ENCODE data around the gene FZD4.
"Not testable (repeated sequence)": the region's sequence is repeated elsewhere in the genome, so short reads cannot be mapped to it uniquely, and the experiment has no call there.

FZD4 gene

GRCh38 chr11:86951706-86952105 is 3.5 kb downstream of the FZD4 start:
- FAIRE-seq: no peak
- no peak for DNase-seq (ENCODE audit: insufficient read length, low spot score)
- no peak for TF ChIP-seq CTCF (IDR thresholded peaks at IDR 0.05; ENCODE audit: insufficient read depth, missing control alignments)

- no peak for DNase-seq (ENCODE audit: insufficient read length, low spot score)
- TF ChIP-seq CTCF (IDR thresholded peaks at IDR 0.05; ENCODE audit: insufficient read depth, missing control alignments): no peak
- FAIRE-seq: no peak
Observed at GRCh38 chr11:86950661-86950995, 4.6 kb downstream of the FZD4 start.

- TF ChIP-seq CTCF (IDR thresholded peaks at IDR 0.05; ENCODE audit: insufficient read depth, missing control alignments): no peak
- DNase-seq (ENCODE audit: insufficient read length, low spot score): no peak
- no peak for FAIRE-seq
Observed at GRCh38 chr11:86949995-86950660, 5.1 kb downstream of the FZD4 start.

- no peak for TF ChIP-seq CTCF (IDR thresholded peaks at IDR 0.05; ENCODE audit: insufficient read depth, missing control alignments)
- FAIRE-seq (no peak), DNase-seq (ENCODE audit: insufficient read length, low spot score) (no peak)
Observed at GRCh38 chr11:86948733-86949132, 6.5 kb downstream of the FZD4 start.

GRCh38 chr11:86947541-86947940 is 7.7 kb downstream of the FZD4 start:
- DNase-seq (ENCODE audit: insufficient read length, low spot score) (no peak), FAIRE-seq (no peak)
- TF ChIP-seq CTCF (IDR thresholded peaks at IDR 0.05; ENCODE audit: insufficient read depth, missing control alignments): no peak

- not testable (repeated sequence) for FAIRE-seq
Observed at GRCh38 chr11:86943505-86943904, 11.7 kb downstream of the FZD4 start.

GRCh38 chr11:86941871-86942599 is 13.2 kb downstream of the FZD4 start:
- DNase-seq (ENCODE audit: insufficient read length, low spot score) (no peak), FAIRE-seq (no peak)
- TF ChIP-seq CTCF (IDR thresholded peaks at IDR 0.05; ENCODE audit: insufficient read depth, missing control alignments): no peak

More at GRCh38 chr11:86943505-86943904, 11.7 kb downstream of the FZD4 start:
- not testable (repeated sequence) for DNase-seq (ENCODE audit: insufficient read length, low spot score)

Data from D721Med (cell line).